GM19193 (cell line): ENCODE data around the gene DHH.

ENCODE experiments used
- POLR2A ChIP-seq: IDR thresholded peaks from 4 replicates; pipeline ENCODE4 v1.6.1; 2011; ENCODE audit not compliant: insufficient read depth, insufficient read length; ENCODE audit errors: extremely low read depth

DHH gene

DNA sequence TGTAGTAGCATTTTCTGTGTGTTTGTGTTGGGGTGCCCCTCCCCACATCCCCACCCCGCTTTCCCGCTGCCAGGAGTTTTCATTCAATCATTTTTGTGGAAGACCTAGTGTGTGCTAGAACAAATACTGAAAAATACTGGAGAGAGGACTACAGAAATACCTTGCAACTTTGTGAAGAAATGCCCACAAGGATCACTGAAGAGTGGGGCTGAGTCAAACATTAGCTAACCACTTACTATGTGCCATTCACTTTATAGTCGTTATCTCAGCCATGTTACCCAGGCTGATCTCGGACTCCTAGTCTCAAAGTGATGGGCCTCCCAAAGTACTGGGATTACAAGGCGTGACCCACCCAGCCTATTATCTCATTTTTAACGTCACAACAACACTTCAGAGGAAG lies 16.6 kb upstream of the DHH start:
- no peak for TF ChIP-seq POLR2A

- peak; percentile 84 for TF ChIP-seq POLR2A
These were observed 16.0 kb upstream of the DHH start, which contains the start of gene LMBR1L for GRCh38 chr12:49110464-49111155. Gene LMBR1L, minus strand, starts transcription at chr12:49110847. Its CDS starts 292 bp downstream, at chr12:49110555.

DNA sequence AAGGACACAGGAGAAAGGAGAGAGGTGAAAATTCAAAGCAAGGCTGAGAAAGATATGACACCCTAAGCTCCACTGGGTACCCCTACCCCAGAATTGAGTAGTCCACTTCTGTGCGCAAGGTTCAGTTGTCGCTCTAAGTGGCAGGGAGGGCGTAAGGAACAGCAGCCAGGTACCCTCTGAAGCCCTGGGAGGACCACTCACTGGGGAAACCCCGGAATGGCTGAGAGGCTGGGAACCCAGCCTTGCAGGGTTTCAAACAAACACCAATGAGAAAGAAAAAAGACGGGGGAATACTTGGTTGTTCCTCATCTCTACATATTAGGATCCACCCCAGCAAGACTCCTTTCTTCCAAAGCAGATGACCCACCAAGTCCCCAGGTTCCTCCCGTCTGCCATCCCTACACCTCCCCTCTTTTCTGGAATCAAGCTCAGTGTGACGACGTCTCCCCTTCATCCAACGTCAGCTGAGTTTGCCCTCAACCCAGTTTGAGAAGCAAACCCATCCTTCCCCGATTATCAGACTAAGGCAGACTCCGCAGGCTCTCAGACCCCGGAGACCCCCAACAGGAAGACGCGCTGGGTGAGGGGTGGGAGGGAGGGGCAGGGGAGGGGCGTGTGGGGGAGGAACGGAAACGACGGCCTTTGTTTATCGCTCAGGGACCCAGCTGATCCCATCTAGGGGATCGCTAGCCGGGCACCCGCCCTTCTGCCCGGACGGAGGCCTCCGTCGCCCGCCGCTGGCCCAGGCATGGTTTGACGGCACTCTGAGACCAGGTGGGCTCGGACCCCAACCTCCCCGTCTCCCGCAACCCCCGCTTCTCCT lies 15.3 kb upstream of the DHH start:
- no peak for TF ChIP-seq POLR2A

- no peak for TF ChIP-seq POLR2A
These were observed 14.4 kb upstream of the DHH start for GRCh38 chr12:49108958-49109404.

DNA sequence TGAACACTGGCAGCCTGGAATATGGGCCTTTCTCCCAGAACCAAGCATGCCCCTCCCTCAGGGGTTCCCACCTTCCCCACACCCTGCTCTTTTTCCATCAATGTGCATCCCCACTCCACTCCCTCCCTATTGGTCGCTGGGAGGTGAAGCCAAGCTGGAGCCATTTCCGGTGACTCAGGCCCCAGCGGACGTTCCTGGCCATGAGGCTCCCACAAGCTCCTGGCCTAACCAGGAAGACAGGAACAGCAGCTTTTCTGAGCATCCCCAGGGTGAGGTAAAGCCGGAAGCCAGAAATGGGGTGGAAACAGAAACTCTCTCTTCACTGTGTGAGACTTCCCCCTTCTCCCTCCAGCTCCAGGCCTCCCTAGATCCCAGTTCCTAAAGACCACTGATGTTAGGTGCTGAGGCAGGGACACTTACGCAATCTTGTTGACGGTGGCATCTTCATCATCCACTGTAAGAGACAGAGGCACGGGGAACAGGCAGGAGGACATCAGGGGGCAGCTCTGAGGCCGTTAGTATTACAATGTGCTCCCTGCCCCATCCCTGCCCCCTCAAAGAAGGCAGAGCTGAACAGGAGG lies 11.0 kb upstream of the DHH start:
- no peak for TF ChIP-seq POLR2A

DNA sequence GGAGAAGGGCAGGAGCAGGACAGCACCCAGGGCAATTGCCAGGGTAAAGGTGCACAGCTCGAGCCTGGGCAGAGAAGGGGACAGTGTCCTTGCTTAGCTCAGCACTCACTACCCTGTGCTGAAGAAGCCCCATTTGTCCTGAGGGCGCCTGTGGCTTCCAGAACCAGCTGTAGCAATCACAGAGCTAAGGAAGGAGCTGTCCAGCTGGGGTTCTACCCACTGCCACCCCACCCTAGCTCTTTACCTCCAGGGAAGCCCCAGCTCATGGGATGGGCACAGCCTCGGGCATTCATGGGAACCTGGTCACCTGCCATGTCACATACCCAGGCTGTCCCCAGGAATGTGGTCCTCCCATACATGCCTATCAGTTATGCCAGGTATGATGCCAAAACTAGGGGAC lies 10.2 kb upstream of the DHH start:
- TF ChIP-seq POLR2A, result no peak

DNA sequence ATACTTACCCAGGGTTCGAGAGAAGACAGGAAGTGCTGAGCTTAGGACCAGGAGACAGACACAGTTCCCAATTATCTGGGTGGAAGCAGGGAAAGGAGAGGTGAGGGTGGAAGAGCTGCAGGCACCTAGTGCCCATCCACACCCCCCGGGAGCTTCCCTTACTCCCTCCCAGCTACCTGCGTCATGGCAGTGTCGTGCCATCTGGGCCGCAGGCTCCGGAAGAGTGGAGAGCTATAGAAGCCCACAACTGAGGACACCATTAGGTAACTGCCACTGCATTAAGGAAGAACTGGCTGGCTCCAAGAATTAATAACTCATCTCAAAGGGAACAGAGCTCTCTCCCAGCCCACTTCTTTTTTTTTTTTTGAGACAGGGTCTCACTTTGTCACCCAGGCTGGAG lies 5.8 kb upstream of the DHH start:
- TF ChIP-seq POLR2A, result no peak

- TF ChIP-seq POLR2A, result no peak
These were observed 4.1 kb upstream of the DHH start for GRCh38 chr12:49098703-49099102.

DNA sequence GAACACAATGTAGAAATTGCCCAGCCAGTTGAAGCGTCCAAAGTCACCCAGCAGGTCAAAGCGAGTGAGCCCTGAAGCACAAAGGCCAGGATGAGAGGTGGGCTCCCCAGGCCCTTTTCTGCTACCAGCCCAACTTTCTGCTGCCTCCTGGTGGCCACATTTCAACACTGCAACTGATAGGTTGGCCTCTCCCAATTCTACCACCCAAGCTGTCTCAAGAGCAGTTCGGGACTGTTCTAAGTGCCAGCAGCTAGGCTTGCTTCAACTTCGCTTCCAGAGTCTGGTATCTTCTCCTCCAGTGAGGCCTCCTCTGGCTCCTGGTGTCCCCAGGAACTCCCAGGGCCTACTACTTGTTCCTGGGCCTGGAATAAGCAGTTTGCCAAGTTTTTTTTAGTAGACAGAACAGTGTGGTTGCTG lies 3.4 kb upstream of the DHH start:
- TF ChIP-seq POLR2A, result no peak

- no peak for TF ChIP-seq POLR2A
These were observed 2.8 kb upstream of the DHH start for GRCh38 chr12:49097381-49097780.

DNA sequence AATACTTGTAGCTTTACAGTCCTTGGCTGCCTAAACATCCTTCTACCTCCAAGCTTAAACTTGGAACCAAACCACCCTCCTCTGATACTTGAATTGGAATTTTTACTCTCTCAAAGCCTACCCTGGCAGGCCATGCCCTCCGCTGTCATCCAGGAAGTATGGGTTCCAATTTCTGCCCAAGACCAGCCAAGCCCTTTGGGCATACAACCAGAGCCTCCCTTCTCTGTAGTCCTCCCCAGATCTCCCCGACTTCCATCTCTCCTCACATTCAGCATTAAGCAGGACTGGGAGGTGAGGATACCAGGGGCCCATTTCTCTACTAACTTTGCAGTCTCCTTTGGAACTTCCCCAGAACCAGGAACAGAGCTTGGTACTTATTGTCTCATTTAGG lies 369 bp upstream of the DHH start:
- no peak for TF ChIP-seq POLR2A

DNA sequence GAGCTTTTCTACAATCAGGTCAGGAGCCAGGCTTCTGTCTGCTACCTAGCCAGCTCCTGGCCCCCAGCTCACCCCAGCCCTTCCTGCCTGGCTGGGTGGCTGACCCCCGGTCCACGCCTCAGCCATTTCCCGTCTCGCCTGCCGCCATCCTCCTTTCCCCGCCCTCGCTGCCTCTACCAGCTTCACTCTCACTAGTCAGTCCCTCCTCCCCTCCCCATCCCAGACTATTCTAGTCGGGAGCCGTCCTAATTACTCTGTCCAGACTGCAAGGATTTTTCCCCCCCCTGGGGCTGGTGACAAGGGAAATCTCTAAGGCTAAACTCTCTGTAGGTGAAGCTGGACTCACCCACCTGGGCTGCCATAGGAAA lies 825 bp downstream of the DHH start:
- no peak for TF ChIP-seq POLR2A

DNA sequence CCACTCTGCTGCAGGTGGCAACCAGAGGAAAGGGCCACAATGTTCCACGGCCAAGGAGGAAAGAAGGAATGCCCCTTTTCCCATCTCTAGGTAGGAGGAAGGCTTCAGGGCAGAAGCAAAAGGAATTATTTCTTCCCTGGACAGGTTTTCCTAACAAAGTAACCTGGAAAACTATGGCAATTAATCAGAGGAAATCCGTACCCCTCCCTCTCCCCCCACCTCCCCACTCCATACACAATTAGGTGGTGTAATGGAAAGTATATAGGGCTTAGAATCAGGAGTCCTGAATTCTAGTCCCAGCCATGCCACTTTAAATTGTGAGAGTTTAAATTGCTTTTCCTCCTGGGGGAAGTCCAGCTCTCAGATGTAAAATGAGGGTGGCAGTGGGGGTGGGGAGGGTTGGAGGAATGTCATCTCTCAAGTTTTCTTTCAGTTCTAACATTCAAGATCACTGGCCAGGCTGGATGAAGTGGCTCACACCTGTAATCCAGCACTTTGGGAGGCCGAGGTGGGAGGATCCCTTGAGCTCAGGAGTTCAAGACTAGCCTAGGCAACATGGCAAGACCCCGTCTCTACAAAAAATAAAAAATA lies 1.7 kb downstream of the DHH start:
- no peak for TF ChIP-seq POLR2A

DNA sequence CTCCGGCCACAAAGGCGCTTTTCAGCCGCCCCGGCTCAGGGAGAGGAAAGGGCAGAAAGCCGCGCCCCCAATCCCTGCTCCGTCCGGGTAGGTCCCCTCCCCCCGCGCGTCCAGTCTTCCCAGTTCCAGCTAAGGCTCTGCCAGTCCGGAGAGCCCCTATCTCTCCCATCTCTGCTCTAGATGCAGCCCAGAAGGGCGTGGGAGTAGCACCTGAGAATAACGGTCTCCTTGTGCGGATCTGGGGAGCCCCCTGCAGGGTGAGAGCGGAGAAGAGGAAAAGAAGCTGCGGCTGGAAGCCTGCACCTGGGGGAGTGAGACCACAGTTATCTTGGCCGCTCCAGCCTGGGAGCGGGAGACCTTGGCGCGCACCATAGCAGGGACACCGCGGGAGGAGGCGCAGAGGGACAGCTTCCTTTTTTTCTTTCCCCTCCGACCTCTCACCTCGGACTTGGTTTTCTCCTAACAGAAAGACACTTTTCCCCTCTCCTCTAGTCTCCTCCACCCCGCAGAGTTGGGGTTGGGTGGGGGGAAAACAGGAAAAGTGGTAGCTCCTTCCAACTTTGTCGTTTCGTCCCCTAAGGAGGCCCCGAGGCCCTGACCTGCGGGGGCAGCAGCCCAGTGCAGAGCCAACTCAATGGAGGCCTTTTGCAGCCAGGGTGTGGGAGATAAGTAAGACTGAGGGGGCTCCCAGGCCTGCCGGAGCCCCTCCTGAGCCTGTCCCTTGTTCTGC lies 2.4 kb downstream of the DHH start:
- no peak for TF ChIP-seq POLR2A

- no peak for TF ChIP-seq POLR2A
These were observed 2.8 kb downstream of the DHH start for GRCh38 chr12:49091836-49092085.
